ENCODE data around the gene BEST2.

- no peak for TF ChIP-seq CTCF (IDR thresholded peaks at IDR 0.05)
- no peak for TF ChIP-seq POLR2A (IDR thresholded peaks at IDR 0.05)
Measured at GRCh38 chr19:12731337-12731736, 20.3 kb upstream of the BEST2 start.
